D721Med (cell line): ENCODE data around the gene B4GALT3.

Experiments used
- DNase-seq: peaks from one replicate; pipeline ENCODE4 v3.0.0; 2011; ENCODE audit warnings: low spot score; ENCODE audit not compliant: insufficient read length
- FAIRE-seq: peaks from 2 replicates; lab custom pipeline; 2011; peaks lifted over from hg19 to GRCh38; lab: Jason Lieb, UNC
- CTCF ChIP-seq: IDR thresholded peaks from 2 replicates; pipeline ENCODE4 v1.5.1; 2012; ENCODE audit warnings: mild to moderate bottlenecking, control low read depth; ENCODE audit not compliant: insufficient read depth; ENCODE audit errors: missing control alignments

The B4GALT3 gene

GRCh38 chr1:161190962-161191521 is 13.7 kb upstream of the B4GALT3 start:
- no peak for FAIRE-seq
- TF ChIP-seq CTCF, result no peak
- no peak for DNase-seq

- no peak for TF ChIP-seq CTCF
- DNase-seq (no peak), FAIRE-seq (no peak)
Observed at GRCh38 chr1:161189036-161189435, 11.7 kb upstream of the B4GALT3 start.

- TF ChIP-seq CTCF, result no peak
- FAIRE-seq, result no peak
- DNase-seq, result no peak
Observed at GRCh38 chr1:161188381-161188780, 11.1 kb upstream of the B4GALT3 start.

GRCh38 chr1:161187311-161187710 is 10.0 kb upstream of the B4GALT3 start:
- DNase-seq, result no peak
- TF ChIP-seq CTCF, result no peak
- FAIRE-seq, result no peak

GRCh38 chr1:161185732-161186311 is 8.5 kb upstream of the B4GALT3 start:
- FAIRE-seq (peak; percentile 70), DNase-seq (no peak)
- no peak for TF ChIP-seq CTCF

GRCh38 chr1:161185282-161185682 is 8.0 kb upstream of the B4GALT3 start:
- peak; percentile 92 for FAIRE-seq
- TF ChIP-seq CTCF, result no peak
- no peak for DNase-seq

GRCh38 chr1:161182214-161182613 is 4.9 kb upstream of the B4GALT3 start:
- TF ChIP-seq CTCF, result no peak
- FAIRE-seq, result no peak
- DNase-seq, result no peak
